GM23338 (cell line): Measurements from ENCODE around the gene UNC45B. TPM values are rescaled to one million over a fixed set of nuclear protein-coding genes. Genes with fewer than 3 reads are reported as not detected.
"Not testable (repeated sequence)": the region's sequence is repeated elsewhere in the genome, so short reads cannot be mapped to it uniquely, and the experiment has no call there.

ENCODE experiments used
- ATAC-seq: fragments of 200-7000 bp; cut with Tn5 transposase; 3 replicates; pipeline ENCODE4 v1.9.1; 2020
- DNase-seq: peaks from one replicate; pipeline ENCODE4 v3.0.0-alpha.2; 2015; ENCODE audit warnings: low spot score
- H2AFZ ChIP-seq: fragments of 200-600 bp; sonication (generic); 2 replicates; pipeline ENCODE4 v1.8.0; 2016; ENCODE audit warnings: antibody characterized with exemption, mild to moderate bottlenecking, moderate library complexity
- H3F3A ChIP-seq: fragments of 200-600 bp; sonication (generic); replicated peaks from 2 replicates; pipeline ENCODE4 v1.8.0; 2017; ENCODE audit warnings: antibody characterized with exemption, mixed run types, low read depth
- H3K27ac ChIP-seq: fragments of 200-600 bp; sonication (generic); 2 replicates; pipeline ENCODE4 v1.6.1; 2016; ENCODE audit warnings: low read depth
- H3K27me3 ChIP-seq: fragments of 200-600 bp; sonication (generic); 2 replicates; pipeline ENCODE4 v1.8.0; 2016; ENCODE audit warnings: mild to moderate bottlenecking, mixed run types, moderate library complexity; ENCODE audit not compliant: insufficient read depth
- H3K36me3 ChIP-seq: fragments of 200-600 bp; sonication (generic); 2 replicates; pipeline ENCODE4 v1.8.0; 2016; ENCODE audit warnings: mild to moderate bottlenecking; ENCODE audit not compliant: insufficient read depth
- H3K4me1 ChIP-seq: fragments of 200-600 bp; sonication (generic); 2 replicates; pipeline ENCODE4 v1.8.0; 2016; ENCODE audit warnings: mild to moderate bottlenecking, moderate library complexity; ENCODE audit not compliant: insufficient read depth
- H3K4me2 ChIP-seq: fragments of 200-600 bp; sonication (generic); 2 replicates; pipeline ENCODE4 v1.7.1; 2017; ENCODE audit warnings: mixed run types
- H3K4me3 ChIP-seq: fragments of 200-600 bp; sonication (generic); 2 replicates; pipeline ENCODE4 v1.6.1; 2016; ENCODE audit warnings: mixed run types
- H3K79me2 ChIP-seq: fragments of 200-600 bp; sonication (generic); replicated peaks from 2 replicates; pipeline ENCODE4 v1.8.0; 2017; ENCODE audit warnings: mild to moderate bottlenecking; ENCODE audit not compliant: insufficient read depth
- H3K9me2 ChIP-seq: fragments of 200-600 bp; sonication (generic); 2 replicates; pipeline ENCODE4 v1.8.0; 2017; ENCODE audit not compliant: insufficient read depth
- H4K20me1 ChIP-seq: fragments of 200-600 bp; sonication (generic); replicated peaks from 2 replicates; pipeline ENCODE4 v1.8.0; 2017; ENCODE audit warnings: mild to moderate bottlenecking; ENCODE audit not compliant: insufficient read depth
- H3K27ac Mint-ChIP-seq: 2 replicates; pipeline ENCODE4 v1.8.0; 2020; ENCODE audit warnings: inconsistent platforms, mild to moderate bottlenecking, moderate library complexity, mixed read lengths
- H3K27me3 Mint-ChIP-seq: 3 replicates; pipeline ENCODE4 v1.8.0; 2022; ENCODE audit warnings: low read depth, mild to moderate bottlenecking, moderate library complexity, mixed read lengths, inconsistent platforms; ENCODE audit not compliant: insufficient read depth, poor library complexity
- H3K36me3 Mint-ChIP-seq: 3 replicates; pipeline ENCODE4 v1.8.0; 2021; ENCODE audit warnings: low read depth, mild to moderate bottlenecking, inconsistent platforms, moderate library complexity, mixed read lengths
- H3K4me1 Mint-ChIP-seq: 3 replicates; pipeline ENCODE4 v1.8.0; 2020; ENCODE audit warnings: mild to moderate bottlenecking, inconsistent platforms, mixed read lengths
- H3K4me3 Mint-ChIP-seq: 3 replicates; pipeline ENCODE4 v1.8.0; 2021; ENCODE audit warnings: moderate library complexity, mild to moderate bottlenecking, inconsistent platforms, mixed read lengths
- H3K9me3 Mint-ChIP-seq: 3 replicates; pipeline ENCODE4 v1.8.0; 2020; ENCODE audit warnings: moderate library complexity, mild to moderate bottlenecking, inconsistent platforms, mixed read lengths
- CTCF ChIP-seq, 2 experiments: fragments of 200-600 bp in 1 of 2; sonication (generic) in 1 of 2; conservative IDR thresholded peaks; 2 replicates each; pipeline versions ENCODE4 v1.5.1 to v1.6.1; 2016 to 2017; ENCODE audit warnings: antibody characterized with exemption in 2 of 2, low read depth in 2 of 2, mild to moderate bottlenecking in 2 of 2, moderate library complexity in 1 of 2
- EZH2 ChIP-seq: fragments of 200-600 bp; sonication (generic); IDR thresholded peaks from one replicate; pipeline ENCODE4 v1.8.0; 2017; ENCODE audit warnings: antibody characterized with exemption, mild to moderate bottlenecking, low read depth; ENCODE audit not compliant: unreplicated experiment
- EZH2phosphoT487 ChIP-seq: fragments of 200-600 bp; sonication (generic); IDR thresholded peaks from one replicate; pipeline ENCODE4 v1.8.1; 2018; ENCODE audit warnings: antibody characterized with exemption; ENCODE audit not compliant: unreplicated experiment
- NANOG ChIP-seq: IDR thresholded peaks from 2 replicates; pipeline ENCODE4 v1.6.1; 2016; ENCODE audit warnings: antibody characterized with exemption, borderline replicate concordance
- POLR2AphosphoS5 ChIP-seq: IDR thresholded peaks from 2 replicates; pipeline ENCODE4 v1.6.1; 2016; ENCODE audit warnings: antibody characterized with exemption, low read depth
- STAT1 ChIP-seq: IDR thresholded peaks from one replicate; pipeline ENCODE4 v1.6.1; 2016; ENCODE audit warnings: antibody characterized with exemption; ENCODE audit not compliant: unreplicated experiment
- ZNF114 ChIP-seq: fragments of 250-450 bp; sonication (Bioruptor Pico); IDR thresholded peaks from 2 replicates; pipeline ENCODE4 v1.5.0; 2020; ENCODE audit warnings: mild to moderate bottlenecking, moderate library complexity
- ZNF331 ChIP-seq: fragments of 250-450 bp; sonication (Bioruptor Pico); IDR thresholded peaks from 2 replicates; pipeline ENCODE4 v1.5.0; 2020; ENCODE audit warnings: low read depth, mild to moderate bottlenecking, moderate library complexity
- ZNF462 ChIP-seq: fragments of 250-450 bp; sonication (Bioruptor Pico); IDR thresholded peaks from 2 replicates; pipeline ENCODE4 v1.5.0; 2020; ENCODE audit warnings: mild to moderate bottlenecking, moderate library complexity
- polyA plus RNA-seq: library from polyadenylated mRNA; unstranded; fragments of >200 nt; fragmentation: Nextera tagmentation; extraction: Ambion mirVana; gene quantifications from 2 replicates; pipeline ENCODE4 v1.2.1, GENCODE V29; 2016
- total RNA-seq: library from RNA; depleted of rRNA; stranded (reverse); fragments of >200 nt; shearing (Covaris generic); gene quantifications from 2 replicates; pipeline ENCODE4 v1.2.3, GENCODE V29; 2014
- TF ChIP-seq, protein P1 (sequence below): IDR thresholded peaks from one replicate; pipeline ENCODE4 v1.6.1; 2018; ENCODE audit warnings: antibody characterized with exemption; ENCODE audit not compliant: unreplicated experiment

Gene UNC45B
- total and polyA plus RNA-seq, 2 experiments from 2014 or later = 0.03 TPM; not detected in 1

DNA sequence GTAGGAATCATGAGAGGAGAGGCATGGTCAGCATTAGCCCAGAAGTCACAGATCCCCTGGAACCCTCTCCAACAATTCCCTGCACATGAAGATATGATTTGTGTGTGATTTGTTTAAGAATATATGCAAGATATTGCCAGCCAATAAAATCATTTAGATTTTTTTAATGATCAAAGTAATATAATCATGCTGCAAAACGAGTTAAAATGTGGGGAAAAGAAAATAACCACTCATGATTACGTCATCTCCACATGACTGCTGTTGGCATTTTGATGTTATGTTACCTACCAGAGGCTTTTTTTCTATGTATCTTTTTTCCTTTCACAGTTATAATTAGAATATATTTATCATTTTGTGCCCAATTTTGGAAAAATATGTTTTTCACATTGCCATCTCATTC lies 24.2 kb downstream of the UNC45B start (continued):
- TF ChIP-seq ZNF462 (CRISPR knock-in tag) = no peak
- TF ChIP-seq EZH2phosphoT487 = no peak
- TF ChIP-seq STAT1 = no peak
- no peak for TF ChIP-seq ZNF331 (CRISPR knock-in tag)

DNA sequence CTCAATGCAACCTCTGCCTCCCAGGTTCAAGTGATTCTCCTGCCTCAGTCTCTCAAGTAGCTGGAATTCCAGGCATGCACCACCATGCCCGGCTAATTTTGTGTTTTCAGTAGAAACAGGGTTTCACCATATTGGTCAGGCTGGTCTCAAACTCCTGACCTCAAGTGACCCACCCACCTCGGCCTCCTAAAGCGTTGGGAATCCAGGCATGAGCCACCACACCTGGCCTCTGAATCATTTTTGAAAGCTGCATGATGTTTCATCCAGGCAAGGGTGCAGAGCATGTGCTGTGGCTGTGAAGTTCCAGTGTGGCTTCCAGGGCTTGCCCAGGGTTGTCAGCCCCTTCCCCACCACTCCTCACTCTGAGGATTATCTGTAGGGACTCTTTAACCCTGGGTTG lies 24.7 kb downstream of the UNC45B start:
- not testable (repeated sequence) for H3K4me3 Mint-ChIP-seq, H3K4me1 ChIP-seq, ATAC-seq, H3K9me2 ChIP-seq, H3K79me2 ChIP-seq, H3K27ac ChIP-seq, H3K27ac Mint-ChIP-seq, H3K36me3 Mint-ChIP-seq, H3F3A ChIP-seq, H3K27me3 ChIP-seq, H4K20me1 ChIP-seq, H3K4me1 Mint-ChIP-seq, H3K9me3 Mint-ChIP-seq, H3K4me2 ChIP-seq, H3K36me3 ChIP-seq, DNase-seq, H3K4me3 ChIP-seq, H2AFZ ChIP-seq
- peaks cover 16% of the 10 kb centered on the region for H3K27me3 Mint-ChIP-seq

- Histone ChIP-seq H3K79me2 (no peaks in the 10 kb centered on the region), H4K20me1 (no peaks in the 10 kb centered on the region), H3K4me2 (no peak overlapping the region), H3F3A (no peaks in the 10 kb centered on the region), H3K27ac (no peak overlapping the region), H3K27me3 (no peaks in the 10 kb centered on the region), H3K4me1 (no peaks in the 10 kb centered on the region), H3K9me2 (no peaks in the 10 kb centered on the region), H3K36me3 (no peaks in the 10 kb centered on the region), H3K4me3 (no peak overlapping the region), H2AFZ (no peak overlapping the region)
- DNase-seq (no peak), ATAC-seq (no peak)
- Mint-ChIP-seq H3K27ac (no peak overlapping the region), H3K27me3 (peaks cover 11% of the 10 kb centered on the region), H3K4me3 (no peak overlapping the region), H3K4me1 (no peaks in the 10 kb centered on the region), H3K9me3 (peaks cover 9% of the 10 kb centered on the region), H3K36me3 (no peaks in the 10 kb centered on the region)
- no peak for TF ChIP-seq POLR2AphosphoS5
- TF ChIP-seq, protein P1, sequence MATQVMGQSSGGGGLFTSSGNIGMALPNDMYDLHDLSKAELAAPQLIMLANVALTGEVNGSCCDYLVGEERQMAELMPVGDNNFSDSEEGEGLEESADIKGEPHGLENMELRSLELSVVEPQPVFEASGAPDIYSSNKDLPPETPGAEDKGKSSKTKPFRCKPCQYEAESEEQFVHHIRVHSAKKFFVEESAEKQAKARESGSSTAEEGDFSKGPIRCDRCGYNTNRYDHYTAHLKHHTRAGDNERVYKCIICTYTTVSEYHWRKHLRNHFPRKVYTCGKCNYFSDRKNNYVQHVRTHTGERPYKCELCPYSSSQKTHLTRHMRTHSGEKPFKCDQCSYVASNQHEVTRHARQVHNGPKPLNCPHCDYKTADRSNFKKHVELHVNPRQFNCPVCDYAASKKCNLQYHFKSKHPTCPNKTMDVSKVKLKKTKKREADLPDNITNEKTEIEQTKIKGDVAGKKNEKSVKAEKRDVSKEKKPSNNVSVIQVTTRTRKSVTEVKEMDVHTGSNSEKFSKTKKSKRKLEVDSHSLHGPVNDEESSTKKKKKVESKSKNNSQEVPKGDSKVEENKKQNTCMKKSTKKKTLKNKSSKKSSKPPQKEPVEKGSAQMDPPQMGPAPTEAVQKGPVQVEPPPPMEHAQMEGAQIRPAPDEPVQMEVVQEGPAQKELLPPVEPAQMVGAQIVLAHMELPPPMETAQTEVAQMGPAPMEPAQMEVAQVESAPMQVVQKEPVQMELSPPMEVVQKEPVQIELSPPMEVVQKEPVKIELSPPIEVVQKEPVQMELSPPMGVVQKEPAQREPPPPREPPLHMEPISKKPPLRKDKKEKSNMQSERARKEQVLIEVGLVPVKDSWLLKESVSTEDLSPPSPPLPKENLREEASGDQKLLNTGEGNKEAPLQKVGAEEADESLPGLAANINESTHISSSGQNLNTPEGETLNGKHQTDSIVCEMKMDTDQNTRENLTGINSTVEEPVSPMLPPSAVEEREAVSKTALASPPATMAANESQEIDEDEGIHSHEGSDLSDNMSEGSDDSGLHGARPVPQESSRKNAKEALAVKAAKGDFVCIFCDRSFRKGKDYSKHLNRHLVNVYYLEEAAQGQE = no peak
- no peak for TF ChIP-seq ZNF114
- no peak for TF ChIP-seq NANOG
- TF ChIP-seq CTCF (conservative IDR thresholded peaks at IDR 0.05; ENCODE audit: low read depth in 2 of 2) = no peak
- TF ChIP-seq EZH2 = no peak
Measured at GRCh38 chr17:35174835-35175334, 27.3 kb downstream of the UNC45B start.
